Measurements from ENCODE around the gene RPN1. TPM values are rescaled to one million over a fixed set of nuclear protein-coding genes. Genes with fewer than 3 reads are reported as not detected.

The RPN1 gene
- total and polyA plus RNA-seq, 2 experiments from 2014 or later: 419 to 422 TPM

DNA sequence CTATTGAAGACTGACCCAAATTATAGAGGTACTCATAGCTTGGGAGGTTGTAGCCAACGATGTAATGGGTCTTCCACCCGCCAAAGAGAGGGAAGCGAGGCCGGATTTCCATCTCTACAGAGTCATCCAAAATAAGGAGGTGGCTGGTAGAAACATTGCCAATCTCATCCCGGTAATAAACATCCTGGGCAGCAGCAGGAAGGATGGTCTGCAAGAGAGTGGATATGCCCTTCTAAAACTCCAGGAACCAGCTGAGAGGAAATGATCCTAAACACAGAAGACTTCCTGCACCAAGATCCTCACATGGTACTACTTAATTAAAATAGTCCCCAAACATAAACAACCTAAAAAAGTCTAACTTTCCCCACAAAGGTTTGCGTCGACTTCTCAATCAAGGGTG, 20.7 kb downstream of the RPN1 start:
- H3K4me1 ChIP-seq (ENCODE audit: insufficient read depth): no peaks in the 10 kb centered on the region
- H3K9me2 ChIP-seq (replicated peaks; ENCODE audit: insufficient read depth): no peaks in the 10 kb centered on the region
- no peak for DNase-seq (ENCODE audit: low spot score)
- H3K27ac ChIP-seq: no peak overlapping the region
- H2AFZ ChIP-seq: no peak overlapping the region
- peaks cover 74% of the 10 kb centered on the region for H3K79me2 ChIP-seq
- H4K20me1 ChIP-seq (ENCODE audit: insufficient read depth, poor library complexity, severe bottlenecking): peaks cover 7% of the 10 kb centered on the region
- no peak overlapping the region for H3K4me2 ChIP-seq
- H3K9me3 ChIP-seq (ENCODE audit: low read depth): no peaks in the 10 kb centered on the region
- WGBS (ENCODE audit: low lambda C conversion rate, missing lambda C conversion rate): 96% methylated on average over 7 of the region's 7 CpGs
- TF ChIP-seq, protein P1, sequence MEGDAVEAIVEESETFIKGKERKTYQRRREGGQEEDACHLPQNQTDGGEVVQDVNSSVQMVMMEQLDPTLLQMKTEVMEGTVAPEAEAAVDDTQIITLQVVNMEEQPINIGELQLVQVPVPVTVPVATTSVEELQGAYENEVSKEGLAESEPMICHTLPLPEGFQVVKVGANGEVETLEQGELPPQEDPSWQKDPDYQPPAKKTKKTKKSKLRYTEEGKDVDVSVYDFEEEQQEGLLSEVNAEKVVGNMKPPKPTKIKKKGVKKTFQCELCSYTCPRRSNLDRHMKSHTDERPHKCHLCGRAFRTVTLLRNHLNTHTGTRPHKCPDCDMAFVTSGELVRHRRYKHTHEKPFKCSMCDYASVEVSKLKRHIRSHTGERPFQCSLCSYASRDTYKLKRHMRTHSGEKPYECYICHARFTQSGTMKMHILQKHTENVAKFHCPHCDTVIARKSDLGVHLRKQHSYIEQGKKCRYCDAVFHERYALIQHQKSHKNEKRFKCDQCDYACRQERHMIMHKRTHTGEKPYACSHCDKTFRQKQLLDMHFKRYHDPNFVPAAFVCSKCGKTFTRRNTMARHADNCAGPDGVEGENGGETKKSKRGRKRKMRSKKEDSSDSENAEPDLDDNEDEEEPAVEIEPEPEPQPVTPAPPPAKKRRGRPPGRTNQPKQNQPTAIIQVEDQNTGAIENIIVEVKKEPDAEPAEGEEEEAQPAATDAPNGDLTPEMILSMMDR (IDR thresholded peaks at IDR 0.05; ENCODE audit: poor library complexity): no peak
- no peak for TF ChIP-seq EZH2 (IDR thresholded peaks at IDR 0.05; ENCODE audit: borderline replicate concordance)
- TF ChIP-seq EZH2phosphoT487 (IDR thresholded peaks at IDR 0.05; ENCODE audit: low read depth, severe bottlenecking, unreplicated experiment): no peak
- no peaks in the 10 kb centered on the region for H3K36me3 ChIP-seq (replicated peaks; ENCODE audit: insufficient read depth, low read depth)
- no peak overlapping the region for H3K4me3 ChIP-seq
- no peaks in the 10 kb centered on the region for H3K27me3 ChIP-seq

DNA sequence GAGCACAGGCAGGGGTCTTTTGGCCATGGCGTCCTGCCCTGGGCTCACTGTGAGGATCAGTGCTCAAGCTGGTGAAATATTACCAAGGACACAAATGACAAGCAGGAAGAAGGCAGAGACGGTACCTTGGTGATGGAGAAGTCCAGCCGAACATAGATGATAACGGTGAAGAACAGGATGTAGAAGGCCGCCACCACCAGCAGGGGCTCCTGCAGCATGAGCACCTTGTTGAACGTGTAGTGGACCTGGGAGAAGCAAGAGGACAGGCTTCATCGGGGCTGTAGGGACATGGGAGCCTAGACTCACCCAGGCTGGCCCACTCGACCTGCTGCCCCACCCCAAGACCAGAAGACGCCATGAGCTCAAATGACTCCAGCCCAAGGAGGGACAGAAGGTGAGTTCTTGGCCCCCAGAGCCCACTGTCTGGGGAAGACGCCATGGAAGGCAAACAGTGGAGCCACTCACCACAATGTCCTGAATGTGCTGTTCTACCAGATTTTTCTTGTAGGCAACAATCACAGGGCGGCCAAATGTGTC, 25.1 kb downstream of the RPN1 start:
- Histone ChIP-seq H3K4me3 (no peak overlapping the region), H3K79me2 (peaks cover 48% of the 10 kb centered on the region), H3K4me1 (ENCODE audit: insufficient read depth) (no peaks in the 10 kb centered on the region), H3K36me3 (replicated peaks; ENCODE audit: insufficient read depth, low read depth) (no peaks in the 10 kb centered on the region), H3K9me2 (replicated peaks; ENCODE audit: insufficient read depth) (no peaks in the 10 kb centered on the region), H3K27me3 (no peaks in the 10 kb centered on the region), H3K9me3 (ENCODE audit: low read depth) (no peaks in the 10 kb centered on the region), H3K27ac (no peak overlapping the region), H3K4me2 (no peak overlapping the region), H4K20me1 (ENCODE audit: insufficient read depth, poor library complexity, severe bottlenecking) (peaks cover 4% of the 10 kb centered on the region), H2AFZ (no peak overlapping the region)
- TF ChIP-seq EZH2 (IDR thresholded peaks at IDR 0.05; ENCODE audit: borderline replicate concordance) (no peak), EZH2phosphoT487 (IDR thresholded peaks at IDR 0.05; ENCODE audit: low read depth, severe bottlenecking, unreplicated experiment) (no peak)
- TF ChIP-seq, protein P1 (IDR thresholded peaks at IDR 0.05; ENCODE audit: poor library complexity): no peak
- WGBS (ENCODE audit: low lambda C conversion rate, missing lambda C conversion rate): 96% methylated on average over 11 of the region's 11 CpGs
- DNase-seq (ENCODE audit: low spot score): no peak

DNA sequence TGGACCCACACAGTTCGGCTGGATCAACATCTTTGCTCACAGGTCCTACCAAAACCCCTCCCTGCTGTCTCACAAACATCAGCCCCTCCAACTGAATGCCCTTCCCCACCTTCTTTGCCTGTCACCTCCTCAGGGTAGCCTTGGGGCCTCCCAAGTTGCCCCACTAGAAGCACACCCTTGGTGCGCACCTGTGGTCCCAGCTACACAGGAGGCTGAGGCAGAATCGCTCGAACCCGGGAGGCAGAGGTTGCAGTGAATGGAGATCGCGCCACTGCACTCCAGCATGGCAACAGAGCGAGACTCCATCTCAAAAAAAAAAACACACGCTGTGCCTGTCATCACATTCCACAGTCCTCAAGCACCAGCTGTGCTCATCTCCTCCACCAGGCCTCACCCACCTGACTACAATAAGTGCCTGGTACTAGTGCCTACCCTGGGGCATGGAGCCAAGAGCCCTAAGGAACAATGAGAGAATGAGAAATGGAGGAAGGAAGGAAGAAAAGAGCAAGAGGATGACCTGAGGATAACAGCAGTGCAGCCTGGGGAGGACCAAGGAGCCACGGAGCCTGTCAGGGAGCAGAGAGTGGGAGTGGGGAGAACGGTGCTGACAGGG, 26.0 kb downstream of the RPN1 start:
- H4K20me1 ChIP-seq (ENCODE audit: insufficient read depth, poor library complexity, severe bottlenecking): peaks cover 4% of the 10 kb centered on the region
- 93% methylated on average over 11 of the region's 11 CpGs for WGBS (ENCODE audit: low lambda C conversion rate, missing lambda C conversion rate)

More for the DNA sequence above, 26.0 kb downstream of the RPN1 start:
- no peak overlapping the region for H3K4me3 ChIP-seq
- H3K4me1 ChIP-seq (ENCODE audit: insufficient read depth): no peaks in the 10 kb centered on the region
- TF ChIP-seq, protein P1 (IDR thresholded peaks at IDR 0.05; ENCODE audit: poor library complexity): no peak
- TF ChIP-seq EZH2phosphoT487 (IDR thresholded peaks at IDR 0.05; ENCODE audit: low read depth, severe bottlenecking, unreplicated experiment) (no peak), EZH2 (IDR thresholded peaks at IDR 0.05; ENCODE audit: borderline replicate concordance) (no peak)
- H3K27ac ChIP-seq: no peak overlapping the region
- H3K9me3 ChIP-seq (ENCODE audit: low read depth): no peaks in the 10 kb centered on the region
- no peak overlapping the region for H3K4me2 ChIP-seq
- no peaks in the 10 kb centered on the region for H3K27me3 ChIP-seq
- DNase-seq (ENCODE audit: low spot score): no peak
- H2AFZ ChIP-seq: no peak overlapping the region
- no peaks in the 10 kb centered on the region for H3K36me3 ChIP-seq (replicated peaks; ENCODE audit: insufficient read depth, low read depth)
- no peaks in the 10 kb centered on the region for H3K9me2 ChIP-seq (replicated peaks; ENCODE audit: insufficient read depth)
- H3K79me2 ChIP-seq: peaks cover 48% of the 10 kb centered on the region
